Left hindlimb (tissue), 1 donor: ENCODE measurements around the gene UBE2V1.

ENCODE experiments used
- DNase-seq: peaks from one replicate; pipeline ENCODE4 v3.0.0-alpha.2; 2018

UBE2V1 gene

DNA sequence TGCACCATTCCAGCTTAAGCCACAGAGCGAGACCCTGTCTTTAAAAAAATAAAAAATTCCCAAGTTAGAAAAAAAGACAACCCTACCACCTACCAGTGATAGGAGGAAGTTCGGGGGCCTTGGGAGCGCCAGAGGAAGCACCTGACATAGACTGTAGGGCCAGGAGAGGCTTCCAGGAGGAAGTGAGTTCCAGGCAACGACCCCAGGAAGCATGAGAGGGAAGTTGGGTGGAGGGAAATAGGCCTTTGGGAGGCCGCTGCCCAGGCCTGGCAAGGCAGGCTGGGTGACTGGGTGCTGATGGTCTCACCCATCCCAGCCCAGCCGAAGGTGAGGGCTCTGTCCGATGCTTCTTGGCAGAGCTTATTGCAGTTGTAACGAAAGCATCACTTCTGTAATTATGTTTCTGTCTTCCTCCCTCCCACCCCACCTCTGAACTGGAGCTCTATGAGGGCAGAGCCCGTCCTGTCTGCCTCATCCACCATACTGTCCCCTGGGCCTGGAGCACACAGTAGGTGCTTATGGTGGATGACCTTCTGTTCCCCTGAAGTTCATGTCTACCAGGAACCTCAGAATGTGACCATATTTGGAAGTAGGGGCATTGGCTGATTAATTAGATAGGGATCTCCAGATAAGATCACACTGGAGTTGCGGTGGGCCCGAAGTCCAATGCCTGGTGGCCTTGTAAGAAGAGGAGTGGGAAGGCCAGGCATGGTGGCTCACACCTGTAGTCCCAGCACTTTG is 54.1 kb downstream of the UBE2V1 start:
- no peak for DNase-seq

DNA sequence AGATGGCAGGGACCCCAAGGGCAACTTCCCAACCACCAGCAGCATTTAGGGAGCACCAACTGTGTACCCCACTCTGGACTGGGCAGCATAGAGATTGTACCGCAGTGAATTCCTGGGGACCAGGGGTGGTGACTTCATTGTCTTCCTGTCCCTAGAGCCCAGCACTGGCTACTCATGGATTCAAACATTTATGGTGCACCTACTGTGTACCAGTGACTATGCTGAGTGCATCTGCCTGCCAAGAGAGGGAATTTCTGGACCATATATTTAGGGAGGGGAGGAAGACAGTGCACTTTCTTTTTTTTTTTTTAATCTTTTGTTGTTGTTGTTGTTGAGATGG is 55.3 kb downstream of the UBE2V1 start:
- no peak for DNase-seq

DNA sequence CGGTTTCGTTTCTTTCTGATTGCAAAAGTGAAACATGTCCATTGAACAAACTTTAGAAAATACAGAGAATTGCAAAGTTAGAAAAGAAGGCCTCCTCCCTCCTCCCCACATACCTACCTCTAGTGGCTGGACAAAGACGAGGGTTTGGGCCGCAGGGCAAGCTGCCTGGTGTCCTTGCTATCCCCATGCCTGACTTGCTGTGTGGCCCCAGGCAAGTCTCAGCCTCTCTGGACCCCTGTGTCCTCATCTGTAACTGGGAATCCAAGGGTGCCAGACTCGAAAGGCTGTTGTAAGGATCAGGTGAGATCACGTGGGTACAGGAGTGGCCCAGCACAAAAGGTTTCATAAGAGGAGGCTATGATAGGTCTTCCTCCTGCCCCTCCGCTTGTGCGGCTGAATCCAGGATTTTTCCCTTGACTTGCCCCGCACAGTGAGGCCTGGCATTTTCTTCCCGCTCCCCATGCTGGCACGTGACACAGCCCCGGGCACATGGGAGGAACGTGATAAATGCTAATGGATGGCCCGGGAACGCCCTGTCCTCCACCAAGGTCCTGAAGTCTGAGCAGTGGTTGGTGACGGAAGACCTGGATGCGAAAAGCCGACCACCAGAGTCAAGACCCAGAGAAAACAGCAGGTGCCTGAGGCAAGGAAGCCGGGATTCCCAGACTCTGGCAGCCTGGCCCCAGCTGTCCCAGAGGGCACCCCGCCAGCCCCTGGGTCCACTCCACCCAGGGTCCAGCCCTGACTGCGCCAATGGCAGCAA is 55.8 kb downstream of the UBE2V1 start:
- no peak for DNase-seq

DNA sequence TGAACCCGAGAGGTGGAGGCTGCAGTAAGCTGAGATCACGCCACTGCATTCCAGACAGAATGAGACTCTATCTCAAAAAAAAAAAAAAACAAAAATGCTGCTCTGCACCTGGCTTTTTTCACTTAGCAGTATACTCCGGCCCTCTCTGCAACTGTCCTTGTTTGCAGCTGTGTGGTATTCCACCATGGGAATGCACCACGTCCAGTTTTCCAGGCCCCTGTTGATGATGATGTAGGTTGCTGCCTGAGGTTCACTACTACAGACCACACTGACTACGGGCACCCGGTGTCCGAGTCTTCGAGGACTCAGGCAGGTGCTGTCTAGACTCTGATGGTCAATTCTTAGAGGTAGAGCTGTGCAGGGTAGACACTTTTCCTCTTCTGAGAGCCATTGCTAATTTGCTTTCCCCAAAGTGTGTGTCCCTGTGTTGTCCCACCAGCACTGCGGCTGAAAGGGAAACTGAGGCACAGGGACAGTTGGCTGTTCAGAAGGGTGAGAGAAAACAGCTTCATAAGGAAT is 56.5 kb downstream of the UBE2V1 start:
- no peak for DNase-seq

DNA sequence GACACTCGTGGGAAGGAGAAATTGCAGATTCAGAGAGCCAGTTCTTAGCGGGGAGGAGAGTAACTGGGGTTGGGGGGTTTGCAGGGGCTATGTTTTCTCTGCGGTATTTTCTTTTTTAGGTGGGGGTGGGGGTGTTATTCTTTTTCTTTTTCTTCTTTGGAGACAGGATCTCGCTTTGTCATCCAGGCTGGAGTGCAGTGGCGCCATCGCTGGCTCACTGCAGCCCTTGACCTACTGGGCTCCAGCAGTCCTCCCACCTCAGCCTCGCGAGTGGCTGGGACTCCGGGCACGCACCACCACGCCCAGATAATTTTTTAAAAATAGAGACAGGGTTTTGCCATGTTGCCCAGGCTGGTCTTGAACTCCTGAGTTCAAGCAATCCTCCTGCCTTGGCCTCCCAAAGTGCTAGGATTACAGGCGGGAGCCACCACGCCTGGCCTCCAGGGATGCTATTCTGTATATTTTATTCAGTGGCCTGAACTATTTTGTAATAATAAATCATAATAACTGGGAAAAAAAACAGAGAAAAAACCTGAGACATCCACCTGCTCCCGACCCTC is 57.3 kb downstream of the UBE2V1 start:
- DNase-seq: no peak

DNA sequence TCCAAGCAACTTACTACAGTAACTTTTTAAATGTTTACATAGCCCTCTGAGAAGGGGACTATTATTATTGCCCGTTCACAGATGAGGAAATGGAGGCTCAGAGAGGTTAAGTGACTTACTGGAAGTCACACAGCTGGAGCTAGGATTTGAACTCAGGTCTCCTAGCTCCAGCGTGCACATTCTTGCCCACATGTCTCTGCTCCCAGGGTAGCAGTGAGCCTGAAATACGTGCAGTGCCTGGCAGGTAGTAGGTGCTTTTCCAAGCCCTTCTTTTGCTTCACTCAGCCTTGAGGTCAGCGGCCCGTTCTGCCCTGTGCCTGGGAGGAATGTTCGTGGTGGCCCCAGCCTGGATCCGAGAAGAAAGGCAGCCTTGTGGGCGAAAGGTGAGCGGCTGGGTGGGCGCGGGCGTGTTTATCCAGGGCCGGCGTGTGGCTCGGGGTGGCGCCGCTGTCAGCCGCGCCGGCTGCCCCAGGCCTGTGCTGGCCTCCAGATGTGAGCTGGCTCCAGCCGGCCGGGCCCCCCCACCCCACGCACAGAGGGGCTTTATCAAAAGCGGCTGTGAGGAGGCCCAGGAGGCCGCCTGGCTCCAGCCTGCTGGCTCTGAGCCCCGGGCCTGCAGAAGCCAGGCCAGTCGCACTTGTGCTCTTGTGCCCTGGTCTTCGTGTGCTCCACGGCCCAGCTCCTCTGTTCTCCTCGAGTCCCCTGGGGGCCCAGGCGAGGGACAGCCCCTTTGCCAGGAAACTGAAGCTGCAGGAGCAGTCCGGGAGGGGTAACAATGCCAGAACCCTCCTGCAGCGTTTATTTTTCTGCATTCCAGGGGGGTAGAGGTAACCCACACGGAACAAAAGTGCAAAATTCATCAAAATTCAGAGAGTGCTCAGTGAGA is 58.1 kb downstream of the UBE2V1 start:
- peak; percentile 85 for DNase-seq

DNA sequence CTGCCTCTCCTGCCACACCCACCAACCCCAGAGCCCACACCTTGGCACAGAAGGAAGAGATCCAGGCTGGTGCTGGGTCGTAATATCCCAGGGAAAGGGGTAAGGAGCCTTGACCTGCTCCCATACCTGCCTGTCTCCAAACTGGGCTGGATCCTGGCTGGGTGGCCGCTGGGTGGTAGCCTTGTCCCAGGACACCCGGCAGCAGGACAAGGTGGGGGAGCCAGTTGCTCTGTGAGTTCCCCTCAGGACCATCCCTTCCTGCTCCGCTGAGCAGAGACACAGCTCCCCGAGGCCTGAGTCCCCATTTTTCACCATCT is 58.8 kb downstream of the UBE2V1 start:
- DNase-seq: no peak

DNA sequence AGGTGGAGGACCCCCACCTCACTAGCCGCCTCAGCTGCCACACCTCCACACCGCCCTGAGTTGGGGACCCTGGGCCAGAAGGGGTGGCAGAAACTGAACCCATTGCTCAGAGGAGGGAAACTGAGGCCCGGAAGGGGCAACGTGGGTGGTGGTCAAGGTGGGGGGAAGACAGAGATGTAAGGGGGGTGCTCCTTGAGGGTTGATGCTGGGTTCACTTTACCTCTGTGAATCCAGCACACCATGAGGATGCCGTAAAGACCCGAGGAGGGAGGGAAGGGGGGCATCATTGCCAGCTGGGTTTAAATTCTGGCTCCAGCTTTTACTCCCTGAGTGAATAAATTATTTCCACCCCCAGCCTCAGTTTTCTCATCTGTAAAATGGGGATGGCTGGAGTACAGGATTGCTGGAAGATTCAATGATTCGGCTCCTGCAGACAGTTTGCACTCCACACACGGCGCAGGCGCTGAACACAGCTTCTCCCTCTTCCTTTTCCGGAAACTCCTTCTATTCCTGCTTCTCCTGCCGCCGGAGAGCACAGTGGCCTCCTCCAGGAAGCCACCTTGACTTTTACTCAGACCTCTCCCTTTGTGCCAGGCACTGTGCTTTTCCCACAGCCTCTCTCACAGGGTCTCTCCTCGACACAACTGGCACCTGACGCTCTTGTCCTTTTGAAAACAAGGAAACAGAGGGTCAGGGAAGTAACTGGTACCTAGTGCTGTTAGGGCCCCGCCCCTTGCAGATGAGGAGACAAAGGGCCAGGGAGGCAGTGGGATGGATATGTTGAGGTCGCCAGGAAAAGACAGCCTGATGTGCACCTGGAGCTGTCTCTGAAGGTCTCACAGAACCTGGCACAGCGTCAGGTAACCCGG is 59.4 kb downstream of the UBE2V1 start:
- no peak for DNase-seq

DNA sequence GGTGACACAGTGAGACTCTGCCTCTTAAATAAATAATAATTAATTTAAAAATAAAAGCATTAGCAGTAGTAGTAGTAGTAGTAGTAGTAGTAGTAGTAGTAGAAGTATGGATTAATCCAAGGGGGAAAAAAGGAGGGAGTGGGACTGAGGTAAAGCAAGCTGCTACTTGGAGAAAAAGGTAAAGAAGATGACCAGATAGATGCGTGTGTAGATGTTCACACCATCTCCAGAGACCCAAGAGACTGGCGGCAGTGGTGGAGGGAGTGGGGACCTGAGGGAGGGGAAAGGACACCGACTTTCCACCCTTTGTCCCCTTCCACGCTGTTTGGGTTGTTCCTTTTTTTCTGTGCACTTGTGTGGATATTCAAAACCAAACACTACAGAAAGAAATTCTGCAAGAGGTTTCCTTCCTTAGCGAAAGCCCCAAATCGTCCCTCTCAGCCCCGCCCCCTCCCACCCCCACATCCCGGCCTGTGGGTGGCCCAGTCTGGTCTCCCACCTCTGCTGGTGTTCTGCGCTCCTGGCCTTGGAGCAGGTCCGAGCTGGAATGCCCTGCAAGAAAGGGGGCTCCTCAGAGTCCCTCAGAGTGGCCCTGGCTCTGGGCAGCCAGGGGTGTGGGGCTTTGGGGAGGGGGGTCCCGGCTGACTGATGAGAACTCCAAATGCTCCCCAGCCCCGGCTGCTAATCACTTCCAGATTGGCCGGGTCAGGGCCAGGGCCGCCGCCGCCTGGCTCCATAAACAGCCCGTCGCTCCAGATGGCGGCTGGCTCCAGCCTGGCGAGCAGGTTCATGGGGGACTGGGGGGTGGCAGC is 60.2 kb downstream of the UBE2V1 start:
- peak; percentile 84 for DNase-seq

DNA sequence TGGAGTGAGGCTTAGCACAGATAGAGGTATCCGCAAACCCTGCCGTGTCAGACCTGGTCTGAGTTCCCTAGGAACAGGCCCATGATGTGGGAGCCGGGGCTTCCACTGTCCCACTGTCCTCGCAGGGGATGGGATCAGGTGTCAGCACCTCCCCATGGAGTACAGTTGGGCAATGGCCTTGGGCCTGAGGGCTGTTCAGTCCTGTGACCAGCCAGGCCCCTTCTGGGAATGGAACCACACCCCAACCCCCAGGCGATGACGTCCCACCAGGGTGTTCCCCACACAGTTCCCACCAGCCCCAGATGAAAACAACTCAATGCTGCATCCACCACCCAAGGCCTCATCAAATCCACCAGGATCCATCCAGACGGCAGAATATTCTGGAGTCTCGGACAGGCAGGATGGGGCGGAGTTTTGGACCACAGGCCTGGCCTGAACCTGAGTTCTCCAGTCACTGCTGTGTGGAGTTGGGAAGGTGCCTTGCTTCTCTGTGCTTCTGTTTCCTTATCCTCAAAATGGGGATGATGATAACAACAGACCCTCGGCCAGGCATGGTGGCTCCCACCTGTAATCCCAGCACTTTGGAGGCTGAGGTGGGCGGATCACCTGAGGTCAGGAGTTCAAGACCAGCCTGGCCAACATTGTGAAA is 62.2 kb downstream of the UBE2V1 start:
- DNase-seq: no peak

DNA sequence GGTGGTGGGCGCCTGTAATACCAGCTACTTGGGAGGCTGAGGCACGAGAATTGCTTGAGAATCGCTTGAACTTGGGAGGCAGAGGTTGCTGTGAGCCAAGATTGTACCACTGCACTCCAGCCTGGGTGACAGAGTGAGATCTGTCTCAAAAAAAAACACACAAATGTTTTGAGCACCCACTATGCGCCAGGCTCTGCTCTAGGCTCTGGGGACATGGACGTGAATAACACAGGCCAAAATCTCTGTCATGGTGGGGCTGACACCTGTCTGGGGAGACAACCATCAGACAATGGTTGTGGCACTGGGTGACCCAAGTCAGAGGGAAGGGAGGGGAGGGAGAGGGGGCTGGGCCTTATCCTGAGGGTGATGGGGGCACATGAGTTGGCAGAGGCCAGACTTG is 62.7 kb downstream of the UBE2V1 start:
- DNase-seq: no peak

DNA sequence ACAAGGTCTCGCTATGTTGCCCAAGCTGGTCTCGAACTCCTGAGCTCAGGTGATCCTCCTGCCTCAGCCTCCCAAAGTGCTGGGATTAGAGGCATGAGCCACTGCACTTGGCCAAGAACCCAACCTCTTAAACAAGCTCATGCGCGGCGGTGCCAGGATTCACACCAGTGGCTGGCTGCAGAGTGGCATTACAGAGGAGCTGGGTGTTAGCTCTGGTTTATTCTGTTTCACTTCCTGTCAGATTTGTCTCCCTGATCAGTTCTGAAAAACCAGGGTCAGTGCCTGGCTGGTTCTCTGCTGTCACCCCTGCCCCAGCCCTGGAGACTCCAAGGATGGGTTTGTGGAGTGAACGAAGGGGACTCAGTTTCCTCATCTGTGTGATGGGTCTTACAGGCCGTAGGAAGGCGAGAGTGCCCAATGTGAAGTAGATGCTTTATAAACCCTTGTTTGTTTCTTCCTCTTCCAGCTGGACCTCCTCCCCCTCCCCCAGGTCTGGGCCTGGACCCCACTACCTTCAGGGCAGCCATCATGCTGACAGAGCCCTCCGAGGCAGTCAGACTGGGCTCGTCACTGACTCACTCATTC is 63.4 kb downstream of the UBE2V1 start:
- no peak for DNase-seq

DNA sequence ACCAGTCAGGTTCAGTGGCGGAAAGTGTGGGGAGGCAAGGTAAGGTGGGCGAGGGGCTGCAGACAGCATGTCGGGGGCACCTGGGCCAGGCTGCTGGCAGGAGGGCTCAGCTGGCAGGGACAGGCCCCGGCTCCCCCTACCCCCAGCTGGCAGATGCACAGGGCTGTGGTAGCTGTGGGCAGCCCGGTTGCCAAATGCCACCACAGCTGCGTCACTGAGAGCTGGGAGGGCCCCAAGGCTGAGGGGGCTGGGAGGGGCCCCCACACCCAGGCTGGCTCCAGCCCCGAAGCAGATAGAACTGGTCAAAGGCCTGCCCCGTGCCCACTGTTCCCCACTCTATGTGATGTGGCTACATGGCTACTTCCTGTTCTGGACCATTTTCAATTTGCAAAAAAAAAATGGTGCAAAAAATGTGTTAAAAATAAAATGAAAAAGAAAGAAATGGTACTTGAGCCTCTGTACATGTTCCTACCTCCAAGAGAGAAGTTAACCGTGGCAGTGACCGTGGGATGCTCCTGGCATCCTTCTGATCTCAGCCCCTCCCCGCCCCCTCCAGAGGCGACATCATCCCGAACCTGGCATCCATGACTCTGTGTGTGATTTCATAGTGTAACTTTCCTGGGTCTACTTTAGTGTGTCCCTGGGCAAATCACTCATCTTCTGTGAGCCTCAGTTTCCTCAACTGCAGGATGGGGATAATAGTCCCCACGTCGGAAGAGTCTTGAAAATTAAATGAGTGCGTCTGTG is 64.4 kb downstream of the UBE2V1 start:
- DNase-seq: peak; percentile 78

DNA sequence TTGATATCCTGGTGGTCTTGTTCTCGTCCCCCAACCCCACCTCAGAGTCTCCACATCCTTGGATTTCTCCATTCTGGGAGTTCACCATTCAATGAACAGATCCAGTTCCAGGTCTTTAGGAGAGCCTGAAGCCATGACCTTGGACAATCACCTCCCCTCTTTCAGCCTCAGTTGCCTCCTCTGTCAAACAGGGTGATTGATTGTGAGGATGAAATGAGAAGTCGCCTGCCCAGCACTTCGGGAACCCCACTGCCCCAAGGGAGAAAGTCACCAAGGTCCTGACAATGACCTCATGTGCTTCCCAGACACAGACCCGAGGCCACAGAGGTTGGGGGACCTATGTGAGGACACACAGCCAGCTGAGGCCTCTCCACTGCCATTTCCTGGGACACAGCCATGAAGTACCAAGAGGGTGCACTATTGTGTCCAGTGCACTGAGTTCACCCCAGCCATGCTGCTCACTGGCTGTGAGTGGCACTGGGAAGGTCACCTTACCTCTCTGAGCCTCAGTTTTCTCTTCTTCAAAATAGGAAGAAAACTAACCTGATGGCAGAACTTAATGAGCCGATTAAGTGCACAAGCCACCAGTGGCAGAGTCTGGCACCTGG is 68.5 kb downstream of the UBE2V1 start:
- DNase-seq: no peak

DNA sequence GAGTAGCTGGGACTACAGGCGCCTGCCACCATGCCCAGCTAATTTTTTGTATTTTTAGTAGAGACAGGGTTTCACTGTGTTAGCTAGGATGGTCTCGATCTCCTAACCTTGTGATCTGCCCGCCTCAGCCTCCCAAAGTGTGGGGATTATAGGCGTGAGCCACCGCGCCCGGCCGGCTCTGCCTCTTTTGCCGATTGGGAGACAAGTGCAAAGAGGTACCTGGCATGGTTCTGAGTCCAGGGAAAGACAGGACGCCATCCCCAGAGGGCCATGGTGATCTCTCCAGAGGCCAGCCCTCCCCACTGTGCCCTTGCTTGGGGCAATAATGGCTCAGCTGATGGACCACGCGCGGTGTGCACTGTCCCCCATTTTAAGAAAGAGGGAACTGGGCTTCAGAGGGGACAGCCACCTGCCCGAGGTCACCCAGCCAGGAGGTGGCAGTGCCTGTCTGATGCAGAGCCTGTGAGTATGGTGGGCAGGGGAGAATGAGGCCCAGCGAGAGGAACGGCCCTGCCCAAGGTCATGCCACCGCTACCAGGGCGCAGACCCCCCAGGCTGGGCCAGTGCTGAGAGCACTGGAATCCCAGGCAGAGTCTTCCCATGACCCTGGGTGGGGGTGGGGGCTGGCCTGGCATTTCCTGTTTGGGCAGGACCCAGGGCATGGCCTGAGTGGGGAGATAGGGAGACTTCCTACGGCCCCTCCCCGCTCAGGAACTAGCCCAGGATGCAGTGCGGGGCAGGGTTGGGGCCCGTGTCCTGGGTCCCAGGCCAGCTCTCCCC is 69.2 kb downstream of the UBE2V1 start:
- DNase-seq: no peak

DNA sequence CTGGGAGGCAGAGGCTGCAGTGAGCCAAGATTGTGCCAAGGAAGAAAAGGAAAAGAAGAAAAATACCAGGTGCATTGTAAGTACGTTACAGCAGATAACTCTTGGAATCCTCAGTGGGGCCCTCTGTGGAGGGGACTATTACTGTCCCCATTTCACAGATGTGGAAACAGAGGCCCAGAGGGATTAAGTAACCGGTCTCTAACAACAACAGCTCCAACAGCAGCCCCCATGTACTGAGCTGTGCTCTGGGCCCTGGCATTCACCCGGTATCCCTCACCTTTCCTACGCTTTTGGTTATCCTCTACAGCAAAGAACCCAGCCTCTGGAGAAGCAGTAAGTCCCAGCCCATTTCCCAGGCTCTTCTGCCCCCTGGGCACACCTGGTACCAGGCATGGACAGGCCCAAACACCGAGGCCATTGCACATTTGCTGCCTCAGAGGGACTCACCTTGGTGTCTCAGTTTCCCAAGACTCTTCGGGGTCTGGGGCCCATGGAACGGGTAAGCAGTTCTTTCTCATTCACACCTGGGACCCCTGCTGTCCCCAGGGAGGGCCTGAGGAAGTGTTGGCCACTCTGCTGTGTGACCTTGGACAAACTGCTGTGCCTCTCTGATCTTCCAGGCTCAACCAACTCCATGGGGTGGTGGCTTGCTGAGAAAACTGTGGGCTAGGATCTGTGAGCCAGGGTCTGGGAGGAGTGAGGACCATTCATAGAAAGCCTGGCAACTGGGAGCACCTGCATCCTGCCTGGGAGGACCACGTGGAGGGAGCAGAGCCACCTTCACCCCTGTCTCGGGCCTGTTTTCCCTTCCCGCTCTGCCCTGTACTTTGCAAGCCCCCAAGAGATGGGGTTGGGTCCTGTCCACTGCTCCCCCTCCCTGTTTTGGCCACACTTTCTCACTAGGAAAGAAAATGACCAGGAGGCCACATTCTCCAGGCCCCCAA is 70.3 kb downstream of the UBE2V1 start:
- DNase-seq: no peak

DNA sequence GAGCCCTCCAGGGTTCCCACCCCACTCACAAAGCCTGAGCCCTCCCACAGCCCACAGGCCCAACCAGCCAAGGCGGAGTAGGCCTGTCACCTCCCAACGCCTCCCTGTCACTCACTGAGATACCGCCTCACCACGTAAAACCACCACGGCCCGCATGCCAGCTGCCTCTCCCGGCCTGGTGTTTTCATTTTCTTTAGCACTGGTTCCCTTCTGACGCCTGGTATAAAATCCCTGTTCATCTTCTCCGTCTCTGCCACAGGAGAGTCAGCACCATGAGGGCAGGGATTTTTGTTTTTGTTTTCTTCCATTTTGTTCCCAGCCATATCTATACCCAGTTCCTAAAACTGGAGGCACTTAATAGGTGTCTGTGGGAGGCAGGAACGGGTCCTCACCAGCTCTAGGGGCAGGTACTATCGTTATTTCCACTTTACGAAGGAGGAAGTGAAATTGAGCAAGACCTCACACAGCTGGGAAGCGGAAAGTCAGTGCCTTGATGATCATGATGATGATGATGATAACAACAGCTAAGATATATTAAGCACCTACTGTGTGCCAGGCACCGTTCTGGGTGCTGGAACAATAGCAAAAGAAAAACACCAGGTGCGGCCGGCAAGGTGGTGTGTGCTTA is 71.6 kb downstream of the UBE2V1 start:
- no peak for DNase-seq
